ENCODE data around the gene GTPBP8.

- TF ChIP-seq CTCF (IDR thresholded peaks at IDR 0.05; ENCODE audit: poor library complexity, severe bottlenecking) (no peak), EZH2 (IDR thresholded peaks at IDR 0.05; ENCODE audit: borderline replicate concordance, insufficient read depth, low read length, poor library complexity, severe bottlenecking) (no peak)
These were observed 30.7 kb downstream of the GTPBP8 start for GRCh38 chr3:113021471-113021870.

Data from neural cell (in vitro differentiated cells).